Cardiac muscle cell (in vitro differentiated cells and primary cell): ENCODE results near the gene TES. TPM values are rescaled to one million over a fixed set of nuclear protein-coding genes. Genes with fewer than 3 reads are reported as not detected.
A peak's percentile ranks its signal among the peaks of the same experiment; 100 is the strongest.

Source experiments
- DNase-seq, 2 donors: peaks; one replicate each; pipeline versions ENCODE4 v3.0.0 to v3.0.0-alpha.2; 2010 to 2017; ENCODE audit warnings: low read depth in 1 of 2, low spot score in 1 of 2
- H3K27ac ChIP-seq: fragments of 200-600 bp; sonication (generic); 2 replicates; pipeline ENCODE4 v1.5.1; 2016
- H3K27me3 ChIP-seq: fragments of 200-600 bp; sonication (generic); 2 replicates; pipeline ENCODE4 v1.6.0; 2016; ENCODE audit warnings: control low read depth
- H3K36me3 ChIP-seq: fragments of 200-600 bp; sonication (generic); 2 replicates; pipeline ENCODE4 v1.5.1; 2016; ENCODE audit warnings: control low read depth
- H3K4me1 ChIP-seq: fragments of 200-600 bp; sonication (generic); 2 replicates; pipeline ENCODE4 v1.8.1; 2017; ENCODE audit warnings: low read depth, mild to moderate bottlenecking, mixed run types
- H3K4me3 ChIP-seq: fragments of 200-600 bp; sonication (generic); 2 replicates; pipeline ENCODE4 v1.5.1; 2016; ENCODE audit warnings: mild to moderate bottlenecking
- H3K9me3 ChIP-seq: fragments of 200-600 bp; sonication (generic); 2 replicates; pipeline ENCODE4 v1.5.1; 2017; ENCODE audit warnings: low read depth, mild to moderate bottlenecking, control low read depth
- CTCF ChIP-seq: IDR thresholded peaks from 2 replicates; pipeline ENCODE4 v1.5.1; 2012; ENCODE audit warnings: low read depth, mild to moderate bottlenecking, low read length
- polyA plus RNA-seq: library from polyadenylated mRNA; unstranded; fragments of >200 nt; fragmentation: Nextera tagmentation; extraction: Ambion mirVana; gene quantifications from 2 replicates; pipeline ENCODE4 v1.2.1, GENCODE V29; 2016
- total RNA-seq: library from RNA; depleted of rRNA; stranded (reverse); fragments of >200 nt; gene quantifications from 2 replicates; pipeline ENCODE4 v1.2.3, GENCODE V29; 2016

Gene TES
- total and polyA plus RNA-seq, 2 experiments from 2014 or later = 13.4 to 29.1 TPM

DNA sequence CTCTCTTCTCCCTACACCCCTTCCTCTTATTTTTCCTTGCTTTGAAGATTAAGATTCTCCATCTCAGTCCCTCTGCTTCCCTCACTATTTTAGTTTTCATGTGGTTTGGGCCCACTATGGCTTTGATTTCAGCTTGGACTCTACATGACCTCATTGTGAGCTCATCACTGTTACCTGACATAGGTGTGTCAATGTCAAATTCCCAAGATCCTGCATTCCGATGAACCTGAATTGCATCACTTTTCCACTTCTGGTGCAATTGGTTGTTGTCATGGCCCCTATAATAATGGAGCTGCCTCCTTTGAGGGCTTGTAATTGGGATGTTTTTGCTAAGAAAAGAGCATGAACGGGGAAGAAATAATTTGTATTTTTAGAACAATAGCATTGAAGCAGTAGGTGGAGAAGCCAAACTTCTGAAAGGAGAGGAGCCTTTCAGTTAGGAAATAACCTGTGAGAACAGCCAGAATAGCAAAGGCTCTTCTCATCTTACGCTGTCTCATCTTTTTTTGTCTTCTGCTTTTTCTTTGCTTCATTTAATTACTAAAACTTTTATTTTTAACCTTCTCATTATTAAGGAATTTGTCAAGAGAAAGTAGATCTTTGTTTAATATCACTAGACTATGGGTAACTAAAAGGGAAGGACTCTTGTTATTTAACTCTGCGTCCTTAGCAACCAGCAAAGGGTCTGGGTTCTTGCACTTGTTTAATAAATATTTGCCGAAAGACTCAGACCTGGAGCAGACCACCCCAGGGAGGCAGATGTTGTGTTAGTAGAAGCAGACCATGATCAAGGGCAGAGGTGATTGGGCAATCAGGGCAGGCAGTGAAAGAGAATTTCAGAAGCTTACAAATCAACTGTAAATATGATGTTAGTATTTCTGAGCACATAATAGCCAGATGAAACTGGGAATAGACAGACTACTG, 95.4 kb downstream of the TES start:
- Histone ChIP-seq H3K36me3 (no peaks in the 10 kb centered on the region), H3K27me3 (no peaks in the 10 kb centered on the region), H3K27ac (no peak overlapping the region), H3K4me1 (no peaks in the 10 kb centered on the region), H3K4me3 (no peak overlapping the region), H3K9me3 (no peaks in the 10 kb centered on the region)
- no peak for TF ChIP-seq CTCF
- peak in 1 of 2 donors; percentile 19 for DNase-seq

GRCh38 chr7:116306409-116307048, 96.2 kb downstream of the TES start:
- Histone ChIP-seq H3K27ac (no peak overlapping the region), H3K4me3 (no peak overlapping the region)

GRCh38 chr7:116307253-116307652, 96.9 kb downstream of the TES start:
- TF ChIP-seq CTCF = no peak
- H3K4me3 ChIP-seq = no peak overlapping the region
- no peaks in the 10 kb centered on the region for H3K4me1 ChIP-seq
- no peaks in the 10 kb centered on the region for H3K27me3 ChIP-seq
- no peak overlapping the region for H3K27ac ChIP-seq
- no peaks in the 10 kb centered on the region for H3K9me3 ChIP-seq
- no peak for DNase-seq
- no peaks in the 10 kb centered on the region for H3K36me3 ChIP-seq

More at GRCh38 chr7:116306409-116307048, 96.2 kb downstream of the TES start:
- Histone ChIP-seq H3K27me3 (no peaks in the 10 kb centered on the region), H3K9me3 (no peaks in the 10 kb centered on the region), H3K4me1 (no peaks in the 10 kb centered on the region), H3K36me3 (no peaks in the 10 kb centered on the region)
- no peak for TF ChIP-seq CTCF
- DNase-seq = no peak

Other genes starting within 250 kb of the TES start
- gene TFEC, start 179.8 kb upstream of the TES start, total RNA-seq = 0.04 TPM in 1 of 2 replicates, not detected in the other
- gene TFEC, start 179.8 kb upstream of the TES start, polyA plus RNA-seq = not detected in 2 replicates